PC-9 (cell line): ENCODE results near the gene GLS. TPM values are rescaled to one million over a fixed set of nuclear protein-coding genes. Genes with fewer than 3 reads are reported as not detected.

Experiments used
- BruUV-seq: library from RNA; stranded (reverse); fragments of 400-500 nt; replicated peaks from 2 replicates; lab custom pipeline; 2021; lab: Mats Ljungman, UMichigan
- CTCF ChIA-PET: fragments of 300-600 bp; sonication (Branson Sonifier 250); formaldehyde crosslinking; loops from one replicate; lab custom pipeline; 2022; ENCODE audit warnings: antibody characterized with exemption; lab: Charles Lee
- POLR2A ChIA-PET: fragments of 300-600 bp; sonication (Branson Sonifier 250); formaldehyde crosslinking; loops from one replicate; lab custom pipeline; 2022; ENCODE audit warnings: antibody characterized with exemption; ENCODE audit not compliant: unreplicated experiment; lab: Charles Lee
- DNase-seq, 2 experiments: peaks; one replicate each; pipeline versions ENCODE4 v3.0.0 to v3.0.0-alpha.2; 2015 to 2022; ENCODE audit warnings: mixed read lengths in 1 of 2
- H2AFZ ChIP-seq: fragments of 200-600 bp; sonication (generic); 2 replicates; pipeline ENCODE4 v1.8.1; 2017; ENCODE audit warnings: antibody characterized with exemption
- H3F3A ChIP-seq: fragments of 200-600 bp; sonication (generic); 2 replicates; pipeline ENCODE4 v1.8.1; 2017; ENCODE audit warnings: antibody characterized with exemption, mild to moderate bottlenecking, low read depth; ENCODE audit not compliant: insufficient read depth
- H3K27ac ChIP-seq: fragments of 200-600 bp; sonication (generic); 2 replicates; pipeline ENCODE4 v1.6.1; 2016; ENCODE audit warnings: mixed run types
- H3K27me3 ChIP-seq: fragments of 200-600 bp; sonication (generic); 2 replicates; pipeline ENCODE4 v1.6.1; 2016; ENCODE audit warnings: low read depth, mixed run types; ENCODE audit not compliant: insufficient read depth
- H3K36me3 ChIP-seq: fragments of 200-600 bp; sonication (generic); 2 replicates; pipeline ENCODE4 v1.6.1; 2016; ENCODE audit warnings: low read depth, mixed run types
- H3K4me1 ChIP-seq: fragments of 200-600 bp; sonication (generic); replicated peaks from 2 replicates; pipeline ENCODE4 v1.6.1; 2016; ENCODE audit warnings: mixed run types; ENCODE audit not compliant: insufficient read depth
- H3K4me2 ChIP-seq: fragments of 200-600 bp; sonication (generic); 2 replicates; pipeline ENCODE4 v1.6.1; 2017; ENCODE audit warnings: mixed run types
- H3K4me3 ChIP-seq: fragments of 200-600 bp; sonication (generic); 2 replicates; pipeline ENCODE4 v1.6.1; 2016; ENCODE audit warnings: mixed run types
- H3K79me2 ChIP-seq: fragments of 200-600 bp; sonication (generic); 2 replicates; pipeline ENCODE4 v1.6.1; 2017; ENCODE audit warnings: low read depth, mixed run types
- H3K9me2 ChIP-seq: fragments of 200-600 bp; sonication (generic); 2 replicates; pipeline ENCODE4 v1.8.1; 2017; ENCODE audit warnings: mild to moderate bottlenecking; ENCODE audit not compliant: insufficient read depth
- H3K9me3 ChIP-seq: fragments of 200-600 bp; sonication (generic); 2 replicates; pipeline ENCODE4 v1.8.1; 2016; ENCODE audit warnings: low read depth; ENCODE audit not compliant: insufficient read depth
- H4K20me1 ChIP-seq: fragments of 200-600 bp; sonication (generic); 2 replicates; pipeline ENCODE4 v1.8.1; 2017; ENCODE audit not compliant: insufficient read depth
- CTCF ChIP-seq: fragments of 200-600 bp; sonication (generic); conservative IDR thresholded peaks from 2 replicates; pipeline ENCODE4 v1.6.1; 2017; ENCODE audit warnings: mixed run types, antibody characterized with exemption, mild to moderate bottlenecking, moderate library complexity
- EZH2 ChIP-seq: fragments of 200-600 bp; sonication (generic); IDR thresholded peaks from 2 replicates; pipeline ENCODE4 v1.8.0; 2017; ENCODE audit warnings: antibody characterized with exemption, low read depth
- intact Hi-C: fragments of 100-400 bp; cut with micrococcal nuclease; formaldehyde crosslinking; loops from one replicate; pipeline ENCODE4 v1.10.0; 2022; ENCODE audit not compliant: unreplicated experiment
- total RNA-seq: library from RNA; stranded (reverse); gene quantifications from 2 replicates; pipeline ENCODE4 v1.2.3, GENCODE V29; 2021

GLS gene
- total RNA-seq, 1 experiment from 2014 or later = 68.5 TPM

GRCh38 chr2:190853531-190854383 is 26.9 kb upstream of the GLS start:
- TF ChIP-seq CTCF (no peak), EZH2 (no peak)
- Histone ChIP-seq H3K4me2 (no peak overlapping the region), H3K9me3 (no peaks in the 10 kb centered on the region), H3F3A (peaks cover 5% of the 10 kb centered on the region; the same call in 1 of the 2 replicates), H3K4me1 (peaks cover 10% of the 10 kb centered on the region), H4K20me1 (no peaks in the 10 kb centered on the region), H3K36me3 (no peaks in the 10 kb centered on the region), H2AFZ (no peak overlapping the region), H3K4me3 (no peak overlapping the region), H3K9me2 (no peaks in the 10 kb centered on the region), H3K27ac (no peak overlapping the region), H3K27me3 (no peaks in the 10 kb centered on the region), H3K79me2 (no peaks in the 10 kb centered on the region)
- intact Hi-C loops = no loop called here
- CTCF ChIA-PET = no interaction called here
- DNase-seq = no peak
- POLR2A ChIA-PET = no interaction called here
- BruUV-seq = no TSS peak

GRCh38 chr2:190854726-190855125 is 25.9 kb upstream of the GLS start:
- POLR2A ChIA-PET = no interaction called here
- TF ChIP-seq CTCF (no peak), EZH2 (no peak)
- H3K9me3 ChIP-seq = no peaks in the 10 kb centered on the region
- no peaks in the 10 kb centered on the region for H3K9me2 ChIP-seq
- no peak for DNase-seq
- intact Hi-C loops = no loop called here
- BruUV-seq = no TSS peak
- no peaks in the 10 kb centered on the region for H4K20me1 ChIP-seq
- H3K36me3 ChIP-seq = no peaks in the 10 kb centered on the region
- H2AFZ ChIP-seq = no peak overlapping the region
- H3F3A ChIP-seq = peaks cover under 1% of the 10 kb centered on the region; the same call in 1 of the 2 replicates
- no peak overlapping the region for H3K27ac ChIP-seq
- no peaks in the 10 kb centered on the region for H3K27me3 ChIP-seq
- no peak overlapping the region for H3K4me2 ChIP-seq
- H3K4me1 ChIP-seq = peaks cover 16% of the 10 kb centered on the region
- CTCF ChIA-PET = no interaction called here
- no peaks in the 10 kb centered on the region for H3K79me2 ChIP-seq
- H3K4me3 ChIP-seq = no peak overlapping the region

- Histone ChIP-seq H3K79me2 (no peaks in the 10 kb centered on the region), H4K20me1 (no peaks in the 10 kb centered on the region), H3K9me2 (no peaks in the 10 kb centered on the region), H3K4me1 (peaks cover 19% of the 10 kb centered on the region), H3K9me3 (no peaks in the 10 kb centered on the region), H3F3A (no peaks in the 10 kb centered on the region), H3K36me3 (no peaks in the 10 kb centered on the region), H3K27me3 (no peaks in the 10 kb centered on the region), H3K4me3 (no peak overlapping the region), H3K4me2 (no peak overlapping the region), H2AFZ (no peak overlapping the region), H3K27ac (no peak overlapping the region)
- no TSS peak for BruUV-seq
- ChIA-PET POLR2A (no interaction called here), CTCF (no interaction called here)
- intact Hi-C loops = no loop called here
- no peak for DNase-seq
- TF ChIP-seq CTCF (no peak), EZH2 (no peak)
These were observed 25.4 kb upstream of the GLS start for GRCh38 chr2:190855245-190855644.
